DND-41 (cell line): ENCODE measurements around the gene DSCAM.

ENCODE experiments used
- EZH2 ChIP-seq: IDR thresholded peaks from 3 replicates; pipeline ENCODE4 v1.6.1; 2012; ENCODE audit warnings: borderline replicate concordance, low read depth, mild to moderate bottlenecking, moderate library complexity, low read length, inconsistent platforms; ENCODE audit not compliant: severe bottlenecking
- TF ChIP-seq, protein P1 (sequence below): IDR thresholded peaks from 2 replicates; pipeline ENCODE4 v1.5.1; 2012; ENCODE audit warnings: borderline replicate concordance, low read length, moderate library complexity, mild to moderate bottlenecking; ENCODE audit not compliant: poor library complexity, severe bottlenecking; ENCODE audit errors: extremely low read depth

DNA sequence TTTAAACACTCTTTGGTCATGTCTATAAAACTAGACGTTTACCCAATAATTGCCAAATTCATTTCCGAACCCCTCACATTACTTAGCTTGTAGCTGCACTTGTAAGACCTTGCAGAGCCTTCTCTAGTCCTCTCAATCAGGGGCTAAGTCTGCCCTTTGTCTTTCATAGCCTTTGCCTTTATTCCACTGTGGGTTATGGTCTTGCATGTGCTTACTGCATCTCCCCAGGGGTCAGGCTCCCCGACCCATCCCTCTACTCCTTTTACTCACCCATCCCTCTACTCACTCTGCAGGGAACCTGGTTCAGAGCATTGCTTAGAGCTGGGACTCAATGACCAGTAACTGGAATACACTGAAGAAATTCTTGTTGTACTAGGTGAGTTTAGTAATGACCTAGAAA lies 744.3 kb downstream of the DSCAM start:
- TF ChIP-seq, protein P1, sequence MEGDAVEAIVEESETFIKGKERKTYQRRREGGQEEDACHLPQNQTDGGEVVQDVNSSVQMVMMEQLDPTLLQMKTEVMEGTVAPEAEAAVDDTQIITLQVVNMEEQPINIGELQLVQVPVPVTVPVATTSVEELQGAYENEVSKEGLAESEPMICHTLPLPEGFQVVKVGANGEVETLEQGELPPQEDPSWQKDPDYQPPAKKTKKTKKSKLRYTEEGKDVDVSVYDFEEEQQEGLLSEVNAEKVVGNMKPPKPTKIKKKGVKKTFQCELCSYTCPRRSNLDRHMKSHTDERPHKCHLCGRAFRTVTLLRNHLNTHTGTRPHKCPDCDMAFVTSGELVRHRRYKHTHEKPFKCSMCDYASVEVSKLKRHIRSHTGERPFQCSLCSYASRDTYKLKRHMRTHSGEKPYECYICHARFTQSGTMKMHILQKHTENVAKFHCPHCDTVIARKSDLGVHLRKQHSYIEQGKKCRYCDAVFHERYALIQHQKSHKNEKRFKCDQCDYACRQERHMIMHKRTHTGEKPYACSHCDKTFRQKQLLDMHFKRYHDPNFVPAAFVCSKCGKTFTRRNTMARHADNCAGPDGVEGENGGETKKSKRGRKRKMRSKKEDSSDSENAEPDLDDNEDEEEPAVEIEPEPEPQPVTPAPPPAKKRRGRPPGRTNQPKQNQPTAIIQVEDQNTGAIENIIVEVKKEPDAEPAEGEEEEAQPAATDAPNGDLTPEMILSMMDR: no peak
- no peak for TF ChIP-seq EZH2
